Measurements from ENCODE around the gene CDIP1. TPM values are rescaled to one million over a fixed set of nuclear protein-coding genes. Genes with fewer than 3 reads are reported as not detected.
A peak's percentile ranks its signal among the peaks of the same experiment; 100 is the strongest.

The CDIP1 gene
- total and polyA plus RNA-seq, 9 of the 15 experiments (the other 6 are each of a cell fraction or from before 2014, with no cell fraction given): 0.29 TPM; not detected in 8

DNA sequence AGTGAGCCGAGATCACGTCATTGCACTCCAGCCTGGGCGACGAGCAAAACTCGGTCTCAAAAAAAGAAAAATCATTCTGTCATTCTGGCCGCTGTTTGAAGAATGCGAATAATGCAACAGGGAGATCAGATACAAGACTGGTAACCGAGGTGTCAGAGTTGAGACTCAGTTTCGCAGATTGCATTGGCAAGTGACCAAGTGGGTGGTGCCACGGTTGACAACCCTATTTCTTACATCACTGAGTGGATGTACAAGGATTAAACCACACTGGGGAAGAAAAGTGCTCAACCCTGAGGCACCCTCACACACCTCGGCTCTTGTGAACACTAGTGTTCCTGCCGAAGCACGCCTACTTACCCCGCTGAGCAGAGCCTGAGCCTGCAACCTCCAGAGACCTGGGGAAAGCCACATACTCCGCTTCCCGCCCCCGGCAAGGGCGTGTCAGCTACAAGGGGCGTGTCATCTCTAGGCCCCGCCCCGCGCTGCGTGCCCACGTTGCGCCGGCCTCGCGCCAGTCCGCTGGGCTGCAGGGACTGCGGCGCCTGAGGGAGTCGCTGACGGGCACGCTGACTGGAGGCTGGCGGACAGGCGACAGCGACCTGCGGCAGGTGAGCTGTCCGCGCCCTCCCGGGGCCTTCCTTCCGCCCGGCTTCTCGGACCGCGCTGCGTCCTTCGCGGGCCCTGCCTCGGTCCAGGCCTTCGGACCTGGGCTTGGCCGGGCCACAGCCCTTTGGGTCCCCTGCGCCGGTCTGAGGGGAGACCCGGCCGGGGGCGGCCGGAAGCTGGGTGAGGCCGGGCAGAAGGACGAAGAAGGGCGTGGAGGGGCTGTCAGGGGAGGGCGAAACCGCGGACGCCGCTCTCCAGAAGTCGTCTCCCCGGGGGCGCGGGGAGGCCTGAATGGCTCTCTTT is 62.4 kb downstream of the CDIP1 start, which contains the start of gene HMOX2 (continued):
- TF ChIP-seq ZNF175 (CRISPR knock-in tag; IDR thresholded peaks at IDR 0.05; ENCODE audit: low read depth): no peak
- TF ChIP-seq POLR2AphosphoS2 (IDR thresholded peaks at IDR 0.05; ENCODE audit: low read length): no peak
- peak; percentile 89 for TF ChIP-seq CXXC5 (CRISPR knock-in tag; IDR thresholded peaks at IDR 0.05)
- TF ChIP-seq SLC30A9 (CRISPR knock-in tag; IDR thresholded peaks at IDR 0.05): no peak
- no peak for TF ChIP-seq MCM5 (IDR thresholded peaks at IDR 0.05; ENCODE audit: low read depth)
- no peak for TF ChIP-seq HNRNPK (IDR thresholded peaks at IDR 0.05; ENCODE audit: low read depth, low read length, poor library complexity, severe bottlenecking)
- peak; percentile 47 for TF ChIP-seq NEUROD1 (IDR thresholded peaks at IDR 0.05; ENCODE audit: borderline replicate concordance, low read depth, low read length, partially characterized antibody)
- TF ChIP-seq TBL1XR1 (IDR thresholded peaks at IDR 0.05; ENCODE audit: low read length in 2 of 2): no peak
- no peak for TF ChIP-seq ZBTB8A (IDR thresholded peaks at IDR 0.05; ENCODE audit: partially characterized antibody)
- TF ChIP-seq ZFP30 (CRISPR knock-in tag; IDR thresholded peaks at IDR 0.05; ENCODE audit: borderline replicate concordance): no peak
- peak; percentile 40; the same call in 1 of the 2 replicates for TF ChIP-seq MYNN (IDR thresholded peaks at IDR 0.05)
- TF ChIP-seq MYNN (CRISPR knock-in tag; IDR thresholded peaks at IDR 0.05): no peak
- TF ChIP-seq, protein P1, sequence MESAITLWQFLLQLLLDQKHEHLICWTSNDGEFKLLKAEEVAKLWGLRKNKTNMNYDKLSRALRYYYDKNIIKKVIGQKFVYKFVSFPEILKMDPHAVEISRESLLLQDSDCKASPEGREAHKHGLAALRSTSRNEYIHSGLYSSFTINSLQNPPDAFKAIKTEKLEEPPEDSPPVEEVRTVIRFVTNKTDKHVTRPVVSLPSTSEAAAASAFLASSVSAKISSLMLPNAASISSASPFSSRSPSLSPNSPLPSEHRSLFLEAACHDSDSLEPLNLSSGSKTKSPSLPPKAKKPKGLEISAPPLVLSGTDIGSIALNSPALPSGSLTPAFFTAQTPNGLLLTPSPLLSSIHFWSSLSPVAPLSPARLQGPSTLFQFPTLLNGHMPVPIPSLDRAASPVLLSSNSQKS (CRISPR knock-in tag; IDR thresholded peaks at IDR 0.05): no peak
- no peak for TF ChIP-seq ZNF551 (CRISPR knock-in tag; IDR thresholded peaks at IDR 0.05)
- TF ChIP-seq, protein P2, sequence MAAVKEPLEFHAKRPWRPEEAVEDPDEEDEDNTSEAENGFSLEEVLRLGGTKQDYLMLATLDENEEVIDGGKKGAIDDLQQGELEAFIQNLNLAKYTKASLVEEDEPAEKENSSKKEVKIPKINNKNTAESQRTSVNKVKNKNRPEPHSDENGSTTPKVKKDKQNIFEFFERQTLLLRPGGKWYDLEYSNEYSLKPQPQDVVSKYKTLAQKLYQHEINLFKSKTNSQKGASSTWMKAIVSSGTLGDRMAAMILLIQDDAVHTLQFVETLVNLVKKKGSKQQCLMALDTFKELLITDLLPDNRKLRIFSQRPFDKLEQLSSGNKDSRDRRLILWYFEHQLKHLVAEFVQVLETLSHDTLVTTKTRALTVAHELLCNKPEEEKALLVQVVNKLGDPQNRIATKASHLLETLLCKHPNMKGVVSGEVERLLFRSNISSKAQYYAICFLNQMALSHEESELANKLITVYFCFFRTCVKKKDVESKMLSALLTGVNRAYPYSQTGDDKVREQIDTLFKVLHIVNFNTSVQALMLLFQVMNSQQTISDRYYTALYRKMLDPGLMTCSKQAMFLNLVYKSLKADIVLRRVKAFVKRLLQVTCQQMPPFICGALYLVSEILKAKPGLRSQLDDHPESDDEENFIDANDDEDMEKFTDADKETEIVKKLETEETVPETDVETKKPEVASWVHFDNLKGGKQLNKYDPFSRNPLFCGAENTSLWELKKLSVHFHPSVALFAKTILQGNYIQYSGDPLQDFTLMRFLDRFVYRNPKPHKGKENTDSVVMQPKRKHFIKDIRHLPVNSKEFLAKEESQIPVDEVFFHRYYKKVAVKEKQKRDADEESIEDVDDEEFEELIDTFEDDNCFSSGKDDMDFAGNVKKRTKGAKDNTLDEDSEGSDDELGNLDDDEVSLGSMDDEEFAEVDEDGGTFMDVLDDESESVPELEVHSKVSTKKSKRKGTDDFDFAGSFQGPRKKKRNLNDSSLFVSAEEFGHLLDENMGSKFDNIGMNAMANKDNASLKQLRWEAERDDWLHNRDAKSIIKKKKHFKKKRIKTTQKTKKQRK (IDR thresholded peaks at IDR 0.05; ENCODE audit: borderline replicate concordance, low read depth, low read length): no peak
- TF ChIP-seq RBM15 (IDR thresholded peaks at IDR 0.05; ENCODE audit: insufficient read depth, low read length): no peak
- no peak for TF ChIP-seq ZSCAN32 (CRISPR knock-in tag; IDR thresholded peaks at IDR 0.05)
- TF ChIP-seq, protein P3, sequence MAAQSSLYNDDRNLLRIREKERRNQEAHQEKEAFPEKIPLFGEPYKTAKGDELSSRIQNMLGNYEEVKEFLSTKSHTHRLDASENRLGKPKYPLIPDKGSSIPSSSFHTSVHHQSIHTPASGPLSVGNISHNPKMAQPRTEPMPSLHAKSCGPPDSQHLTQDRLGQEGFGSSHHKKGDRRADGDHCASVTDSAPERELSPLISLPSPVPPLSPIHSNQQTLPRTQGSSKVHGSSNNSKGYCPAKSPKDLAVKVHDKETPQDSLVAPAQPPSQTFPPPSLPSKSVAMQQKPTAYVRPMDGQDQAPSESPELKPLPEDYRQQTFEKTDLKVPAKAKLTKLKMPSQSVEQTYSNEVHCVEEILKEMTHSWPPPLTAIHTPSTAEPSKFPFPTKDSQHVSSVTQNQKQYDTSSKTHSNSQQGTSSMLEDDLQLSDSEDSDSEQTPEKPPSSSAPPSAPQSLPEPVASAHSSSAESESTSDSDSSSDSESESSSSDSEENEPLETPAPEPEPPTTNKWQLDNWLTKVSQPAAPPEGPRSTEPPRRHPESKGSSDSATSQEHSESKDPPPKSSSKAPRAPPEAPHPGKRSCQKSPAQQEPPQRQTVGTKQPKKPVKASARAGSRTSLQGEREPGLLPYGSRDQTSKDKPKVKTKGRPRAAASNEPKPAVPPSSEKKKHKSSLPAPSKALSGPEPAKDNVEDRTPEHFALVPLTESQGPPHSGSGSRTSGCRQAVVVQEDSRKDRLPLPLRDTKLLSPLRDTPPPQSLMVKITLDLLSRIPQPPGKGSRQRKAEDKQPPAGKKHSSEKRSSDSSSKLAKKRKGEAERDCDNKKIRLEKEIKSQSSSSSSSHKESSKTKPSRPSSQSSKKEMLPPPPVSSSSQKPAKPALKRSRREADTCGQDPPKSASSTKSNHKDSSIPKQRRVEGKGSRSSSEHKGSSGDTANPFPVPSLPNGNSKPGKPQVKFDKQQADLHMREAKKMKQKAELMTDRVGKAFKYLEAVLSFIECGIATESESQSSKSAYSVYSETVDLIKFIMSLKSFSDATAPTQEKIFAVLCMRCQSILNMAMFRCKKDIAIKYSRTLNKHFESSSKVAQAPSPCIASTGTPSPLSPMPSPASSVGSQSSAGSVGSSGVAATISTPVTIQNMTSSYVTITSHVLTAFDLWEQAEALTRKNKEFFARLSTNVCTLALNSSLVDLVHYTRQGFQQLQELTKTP (IDR thresholded peaks at IDR 0.05; ENCODE audit: low read depth in 1 of 2, partially characterized antibody in 2 of 2): peak in 1 of 2 experiments; percentile 48
